ENCODE data around the gene CHD8. TPM values are rescaled to one million over a fixed set of nuclear protein-coding genes. Genes with fewer than 3 reads are reported as not detected.

CHD8 gene
- total RNA-seq, 2 experiments from 2014 or later = 130 to 138 TPM

DNA sequence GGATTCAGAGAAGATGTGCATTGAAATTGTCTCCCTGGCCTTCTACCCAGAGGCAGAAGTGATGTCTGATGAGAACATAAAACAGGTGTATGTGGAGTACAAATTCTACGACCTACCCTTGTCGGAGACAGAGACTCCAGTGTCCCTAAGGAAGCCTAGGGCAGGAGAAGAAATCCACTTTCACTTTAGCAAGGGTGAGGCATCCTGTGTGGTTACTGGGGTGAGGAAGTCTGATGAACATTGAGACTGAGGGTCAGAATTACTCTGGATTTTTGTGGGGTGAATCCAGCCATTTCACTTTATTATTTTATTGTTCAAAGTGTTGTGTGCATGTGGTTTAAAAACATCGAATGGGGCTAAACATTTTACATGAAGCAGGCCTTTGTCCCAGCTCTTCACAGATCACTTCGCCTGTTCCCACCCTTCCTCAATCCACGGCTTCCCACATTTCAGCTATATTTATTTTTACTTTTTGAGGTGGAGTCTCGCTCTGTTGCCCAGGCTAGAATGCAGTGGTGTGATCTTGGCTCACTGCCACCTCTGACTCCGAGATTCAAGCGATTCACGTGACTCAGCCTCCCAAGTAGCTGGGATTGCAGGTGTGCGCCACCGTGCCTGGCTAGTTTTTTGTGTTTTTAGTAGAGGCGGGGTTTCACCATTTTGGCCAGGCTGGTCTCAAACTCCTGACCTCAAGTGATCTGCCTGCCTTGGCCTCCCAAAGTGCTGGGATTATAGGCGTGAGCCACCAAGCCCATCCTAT is 112.7 kb downstream of the CHD8 start:
- Mint-ChIP-seq H3K27ac (no peak overlapping the region), H3K4me1 (peaks cover 4% of the 10 kb centered on the region), H3K9me3 (ENCODE audit: low read depth) (no peaks in the 10 kb centered on the region), H3K36me3 (no peaks in the 10 kb centered on the region), H3K4me3 (no peak overlapping the region), H3K27me3 (peaks cover 31% of the 10 kb centered on the region)
- no peak for DNase-seq
- CTCF ChIA-PET = no interaction called here
- ATAC-seq = no peak

Other genes starting within 250 kb of the CHD8 start
- 100 to 1,000 TPM; 718 to 921 TPM for gene HNRNPC, start 186.7 kb downstream of the CHD8 start, total RNA-seq
- not detected for gene RPGRIP1, start 176.0 kb downstream of the CHD8 start, total RNA-seq
- 100 to 1,000 TPM; 130 to 151 TPM for gene SUPT16H, start 72.1 kb downstream of the CHD8 start, total RNA-seq
- gene RAB2B, start 20.8 kb upstream of the CHD8 start, total RNA-seq = 10 to 100 TPM; 26.1 to 28.2 TPM
- 10 to 100 TPM; 72.7 to 87.1 TPM for gene TOX4, start 21.1 kb upstream of the CHD8 start, total RNA-seq
- 10 to 100 TPM; 93.5 to 94.1 TPM for gene METTL3, start 55.2 kb upstream of the CHD8 start, total RNA-seq
- 1 to 10 TPM; 1.3 to 1.5 TPM for gene SALL2, start 70.2 kb upstream of the CHD8 start, total RNA-seq
- gene OR10G3, start 124.0 kb upstream of the CHD8 start, total RNA-seq = not detected
- not detected for gene OR10G2, start 178.8 kb upstream of the CHD8 start, total RNA-seq
- not detected for gene OR4E2, start 197.7 kb upstream of the CHD8 start, total RNA-seq
- not detected for gene OR4E1, start 217.7 kb upstream of the CHD8 start, total RNA-seq